ENCODE data around the gene SPINK8.
"Not testable (repeated sequence)": the region's sequence is repeated elsewhere in the genome, so short reads cannot be mapped to it uniquely, and the experiment has no call there.

Gene SPINK8

DNA sequence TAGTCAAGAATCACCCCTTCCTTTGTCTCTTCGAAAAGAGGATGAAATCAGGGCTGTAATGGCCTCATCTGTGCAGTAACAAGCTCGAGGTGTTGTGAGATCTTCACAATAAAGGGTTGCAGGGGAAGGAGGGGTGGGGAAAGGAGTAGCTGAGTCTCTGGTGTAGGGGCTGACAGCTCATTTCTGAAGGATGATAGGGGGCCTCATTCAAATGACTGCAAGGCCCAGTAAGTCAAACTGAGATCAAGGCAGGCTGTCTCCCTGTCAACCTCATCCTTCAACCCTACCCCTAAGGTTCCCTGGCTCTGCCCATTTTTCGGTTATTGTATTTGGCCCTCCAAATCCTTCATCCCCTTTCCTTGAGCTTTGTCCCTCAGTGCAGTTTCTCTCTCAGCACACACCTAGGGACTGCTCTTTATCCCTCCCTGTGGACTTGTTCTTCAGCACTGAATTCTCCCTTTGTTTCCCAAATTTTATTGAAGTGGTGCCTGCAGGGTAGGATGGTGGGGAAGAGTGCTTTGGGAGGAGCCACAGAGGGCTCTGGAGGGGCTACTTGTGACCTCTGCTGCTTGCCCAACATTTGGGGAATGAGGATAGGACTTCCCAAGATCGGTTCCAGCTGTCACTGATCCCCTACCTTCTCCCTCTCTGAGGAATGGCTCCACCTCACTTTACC lies 54.4 kb downstream of the SPINK8 start:
- DNase-seq (ENCODE audit: low read depth) = no peak

DNA sequence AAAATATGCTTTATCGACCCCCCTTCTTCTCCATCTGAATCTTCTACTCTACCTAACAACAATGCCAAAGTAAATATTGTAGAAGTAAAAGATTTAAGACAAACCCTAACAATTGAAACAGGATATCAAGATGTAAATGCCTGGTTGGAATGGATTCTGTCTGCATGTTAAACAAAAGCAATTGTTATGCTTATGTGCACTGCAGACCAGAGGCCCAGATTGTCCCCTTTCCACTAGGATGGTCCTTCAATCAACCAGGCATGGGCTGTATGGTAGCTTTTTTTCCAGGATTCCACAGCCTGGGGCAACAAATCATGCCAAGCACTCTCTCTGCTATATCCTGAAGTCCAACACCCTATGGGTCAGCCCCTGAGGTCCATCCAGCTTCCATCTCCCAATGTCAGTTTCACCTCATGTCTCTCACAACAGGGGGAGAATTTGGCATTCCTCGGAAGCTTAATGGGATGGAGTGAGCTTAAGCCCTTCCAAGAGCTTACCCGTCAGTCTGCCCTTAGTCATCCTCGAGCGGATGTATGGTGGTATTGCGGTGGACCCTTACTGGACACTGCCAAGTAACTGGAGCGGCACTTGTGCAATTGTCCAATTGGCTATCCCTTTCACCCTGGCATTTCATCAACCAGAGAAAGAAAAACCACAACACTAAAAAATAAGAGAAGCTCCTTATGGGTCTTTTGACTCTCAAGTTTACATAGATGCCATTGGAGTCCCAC lies 56.4 kb downstream of the SPINK8 start:
- no peak for DNase-seq (ENCODE audit: low read depth)

DNA sequence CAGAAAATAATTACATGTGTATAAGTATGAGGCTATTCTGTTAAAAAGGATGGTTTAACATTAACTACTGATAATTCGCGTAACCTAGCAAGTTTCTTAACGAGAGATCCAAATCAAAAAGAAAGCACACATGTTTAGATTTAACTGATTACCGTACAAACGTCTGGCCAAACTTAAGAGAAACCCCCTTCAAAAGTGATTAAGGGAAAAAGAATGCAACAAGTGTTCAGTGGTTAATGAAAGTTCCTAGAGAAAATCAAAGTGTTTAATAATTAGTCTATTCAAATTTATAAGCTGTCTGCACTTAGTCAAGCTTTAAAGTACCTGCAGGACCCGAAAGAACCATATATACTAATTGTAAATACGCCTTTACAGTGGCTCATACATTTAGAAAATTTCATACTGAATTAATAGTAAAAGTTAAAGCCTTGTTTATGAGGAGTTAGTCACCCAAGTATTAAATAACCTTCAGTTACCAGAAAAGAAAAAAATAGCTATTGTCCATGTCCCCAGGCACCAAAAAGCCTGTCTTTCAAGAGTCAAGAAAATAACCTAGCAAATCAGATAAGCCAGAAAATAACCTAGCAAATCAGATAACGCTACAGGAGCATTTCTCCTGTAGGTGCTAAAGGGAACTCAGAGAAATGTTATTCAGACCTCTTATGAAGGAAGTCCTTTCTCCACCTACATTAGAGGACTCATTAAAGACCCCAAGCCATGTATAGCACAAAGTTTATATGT lies 58.0 kb downstream of the SPINK8 start:
- DNase-seq (ENCODE audit: low read depth) = no peak

DNA sequence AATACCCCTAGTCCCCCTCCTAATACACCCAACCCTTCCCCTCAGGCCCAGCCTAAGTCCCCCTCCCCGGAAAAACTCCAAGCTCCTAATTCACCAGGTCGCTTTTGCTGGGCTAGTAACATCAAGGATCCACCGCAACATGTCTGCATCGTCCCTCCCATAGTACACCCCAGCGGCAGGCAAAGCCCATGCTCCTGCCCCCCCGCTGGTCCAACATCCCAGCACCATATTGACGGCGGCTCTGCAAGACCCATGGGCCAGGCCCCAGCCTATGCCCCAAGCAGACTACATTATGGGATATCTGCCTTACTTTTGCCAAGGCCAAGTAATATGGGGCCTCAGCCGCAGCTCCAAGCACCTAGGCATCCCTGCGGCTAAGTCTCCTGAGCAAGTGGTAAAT lies 59.0 kb downstream of the SPINK8 start:
- DNase-seq (ENCODE audit: low read depth) = no peak

DNA sequence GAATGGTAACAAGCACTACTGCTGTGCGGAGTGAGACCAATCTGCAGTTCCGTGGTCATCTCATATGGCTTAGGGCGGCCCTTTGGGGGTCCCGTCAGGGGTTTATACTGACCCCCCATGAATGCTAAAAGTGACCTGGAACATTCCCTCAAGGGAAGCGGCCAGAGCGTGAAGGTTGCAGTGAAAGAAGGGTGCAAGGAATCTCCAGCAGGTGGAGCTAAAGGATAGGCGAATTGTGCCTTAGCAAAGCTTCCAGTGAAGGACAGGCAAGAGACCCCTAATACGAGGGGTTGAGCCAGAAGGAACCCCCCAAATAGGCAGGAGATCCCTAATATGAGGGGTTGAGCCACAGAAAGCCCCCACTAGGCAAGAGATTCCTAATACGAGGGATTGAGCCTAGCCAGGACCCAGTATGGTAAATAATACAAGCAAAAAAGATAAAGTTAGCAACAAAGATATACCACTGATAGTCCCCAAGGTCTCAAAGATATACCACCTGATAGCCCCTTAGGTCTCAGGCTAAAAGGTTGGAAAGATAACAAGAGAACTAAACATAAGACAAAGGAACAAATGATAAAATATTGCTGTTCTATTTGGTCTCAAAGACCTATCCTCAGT lies 59.8 kb downstream of the SPINK8 start:
- DNase-seq (ENCODE audit: low read depth) = peak; percentile 27

DNA sequence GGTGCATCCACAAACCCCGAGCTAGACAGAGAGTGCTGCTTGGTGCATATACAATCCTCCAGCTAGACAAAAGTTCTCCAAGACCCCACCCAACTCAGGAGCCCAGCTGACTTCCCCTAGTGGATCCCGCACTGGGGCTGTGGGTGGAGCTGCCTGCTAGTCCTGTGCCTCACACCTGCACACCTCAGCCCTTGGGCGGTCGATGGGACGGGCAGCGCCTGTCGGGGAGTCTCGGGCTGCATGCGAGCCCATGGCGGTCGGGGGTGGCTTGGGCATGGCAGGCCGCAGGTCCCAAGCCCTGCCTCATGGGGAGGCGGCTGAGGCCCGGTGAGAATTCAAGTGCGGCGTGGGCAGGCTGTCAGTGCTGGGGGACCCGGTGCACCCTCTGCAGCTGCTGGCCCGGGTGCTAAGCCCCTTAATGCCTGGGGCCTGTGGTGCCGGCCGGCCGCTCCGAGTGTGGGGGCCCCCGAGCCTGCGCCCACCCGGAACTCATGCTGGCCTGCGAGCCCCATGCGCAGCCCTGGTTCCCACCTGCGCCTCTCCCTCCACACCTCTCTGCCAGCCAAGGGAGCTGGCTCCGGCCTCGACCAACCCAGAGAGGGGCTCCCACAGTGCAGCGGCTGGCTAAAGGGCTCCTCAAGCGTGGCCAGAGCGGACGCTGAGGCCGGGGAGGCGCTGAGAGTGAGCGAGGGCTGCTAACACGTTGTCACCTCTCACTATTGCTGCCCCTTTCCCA lies 61.5 kb downstream of the SPINK8 start:
- DNase-seq (ENCODE audit: low read depth) = no peak

DNA sequence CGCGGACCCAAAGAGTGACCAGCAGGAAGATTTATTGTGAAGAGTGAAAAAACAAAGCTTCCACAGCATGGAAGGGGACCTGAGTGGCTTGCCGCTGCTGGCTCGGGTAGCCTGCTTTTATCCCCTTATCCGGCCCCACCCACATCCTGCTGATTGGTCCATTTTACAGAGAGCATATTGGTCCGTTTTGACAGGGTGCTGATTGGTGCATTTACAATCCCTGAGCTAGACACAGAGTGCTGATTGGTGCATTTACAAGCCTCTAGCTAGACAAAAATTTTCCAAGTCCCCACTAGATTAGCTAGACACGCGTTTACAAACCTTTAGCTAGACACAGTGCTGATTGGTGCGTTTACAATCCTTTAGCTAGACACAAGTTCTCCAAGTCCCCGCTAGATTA lies 62.2 kb downstream of the SPINK8 start:
- DNase-seq (ENCODE audit: low read depth) = not testable (repeated sequence)

DNA sequence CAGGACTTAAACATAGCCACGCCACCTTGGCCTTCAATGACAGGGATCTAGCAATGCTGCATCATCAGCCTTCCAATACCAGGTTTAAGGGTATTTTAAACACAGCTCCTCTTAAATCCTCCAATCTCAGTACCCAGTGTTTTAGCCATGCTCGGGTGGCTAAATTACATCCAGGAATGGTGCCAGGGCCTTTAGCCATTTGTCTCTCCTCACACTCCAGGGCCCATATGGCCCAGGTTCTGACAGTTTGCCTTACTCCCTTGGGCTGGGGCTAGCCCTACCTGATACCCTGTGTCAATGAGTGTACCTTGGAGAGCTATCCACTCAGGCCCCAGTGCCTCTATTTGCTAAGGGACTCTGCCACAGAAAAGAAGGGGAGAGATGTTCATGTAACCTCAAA lies 63.2 kb downstream of the SPINK8 start:
- no peak for DNase-seq (ENCODE audit: low read depth)

DNA sequence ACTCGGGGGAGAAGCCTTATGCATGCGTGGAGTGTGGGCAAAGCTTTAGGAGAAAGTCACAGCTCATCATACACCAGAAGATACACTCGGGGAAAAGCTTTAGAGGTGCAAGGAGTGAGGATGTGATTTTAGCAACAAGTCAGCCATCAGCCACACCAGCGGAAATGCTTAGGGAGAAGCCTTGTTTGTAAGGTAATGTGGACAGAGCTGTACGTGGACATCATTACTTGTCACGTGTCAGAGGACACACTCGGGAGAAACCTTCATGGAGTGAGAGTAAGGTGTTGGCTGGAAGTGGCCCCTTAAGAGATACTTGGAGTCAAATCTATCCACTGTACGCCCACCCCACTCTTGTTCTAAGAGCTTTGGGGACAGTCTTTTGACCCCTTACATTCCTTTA lies 63.9 kb downstream of the SPINK8 start:
- DNase-seq (ENCODE audit: low read depth) = no peak

DNA sequence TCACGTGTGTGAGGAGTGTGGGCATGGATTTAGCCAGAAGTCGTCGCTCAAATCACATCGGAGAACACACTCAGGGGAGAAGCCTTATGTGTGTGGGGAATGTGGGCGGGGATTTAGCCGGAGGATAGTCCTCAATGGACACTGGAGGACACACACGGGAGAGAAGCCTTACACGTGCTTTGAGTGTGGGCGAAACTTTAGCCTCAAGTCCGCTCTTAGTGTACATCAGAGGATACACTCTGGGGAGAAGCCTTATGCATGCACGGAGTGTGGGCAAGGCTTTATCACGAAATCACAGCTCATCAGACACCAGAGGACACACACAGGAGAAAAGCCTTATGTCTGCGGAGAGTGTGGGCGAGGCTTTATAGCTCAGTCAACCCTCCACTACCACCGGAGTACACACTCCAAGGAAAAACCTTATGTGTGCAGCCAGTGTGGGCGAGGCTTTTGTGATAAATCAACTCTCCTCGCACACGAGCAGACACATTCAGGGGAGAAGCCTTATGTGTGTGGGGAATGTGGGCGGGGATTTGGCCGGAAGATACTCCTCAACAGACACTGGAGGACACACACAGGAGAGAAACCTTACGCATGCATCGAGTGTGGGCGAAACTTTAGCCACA lies 64.4 kb downstream of the SPINK8 start:
- DNase-seq (ENCODE audit: low read depth) = no peak

DNA sequence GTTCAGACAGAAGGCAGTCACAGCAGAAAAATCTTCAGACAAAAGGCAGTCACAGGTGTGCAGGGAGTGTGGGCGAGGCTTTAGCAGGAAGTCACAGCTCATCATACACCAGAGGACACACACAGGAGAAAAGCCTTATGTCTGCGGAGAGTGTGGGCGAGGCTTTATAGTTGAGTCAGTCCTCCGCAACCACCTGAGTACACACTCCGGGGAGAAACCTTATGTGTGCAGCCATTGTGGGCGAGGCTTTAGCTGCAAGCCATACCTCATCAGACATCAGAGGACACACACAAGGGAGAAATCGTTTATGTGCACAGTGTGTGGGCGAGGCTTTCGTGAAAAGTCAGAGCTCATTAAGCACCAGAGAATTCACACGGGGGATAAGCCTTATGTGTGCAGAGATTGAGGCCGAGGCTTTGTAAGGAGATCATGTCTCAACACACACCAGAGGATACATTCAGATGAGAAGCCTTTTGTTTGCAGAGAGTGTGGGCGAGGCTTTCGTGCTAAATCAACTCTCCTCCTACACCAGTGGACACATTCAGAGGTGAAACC lies 65.0 kb downstream of the SPINK8 start:
- DNase-seq (ENCODE audit: low read depth) = peak; percentile 66

DNA sequence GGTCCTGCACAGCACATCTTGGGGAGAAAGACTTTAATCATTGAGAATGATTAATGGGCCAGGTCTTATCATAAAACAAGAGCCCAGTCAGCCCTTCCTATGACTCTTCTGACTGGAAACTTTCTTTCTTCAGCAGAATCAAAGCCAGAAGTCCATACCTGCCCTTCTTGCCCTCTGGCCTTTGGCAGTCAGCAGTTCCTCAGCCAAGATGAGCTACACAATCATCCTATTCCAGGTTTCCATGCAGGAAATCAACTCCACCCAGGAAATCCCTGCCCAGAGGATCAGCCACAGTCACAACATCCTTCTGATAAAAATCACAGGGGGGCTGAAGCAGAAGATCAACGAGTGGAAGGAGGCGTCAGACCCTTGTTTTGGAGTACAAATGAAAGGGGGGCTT lies 65.7 kb downstream of the SPINK8 start:
- DNase-seq (ENCODE audit: low read depth) = no peak

DNA sequence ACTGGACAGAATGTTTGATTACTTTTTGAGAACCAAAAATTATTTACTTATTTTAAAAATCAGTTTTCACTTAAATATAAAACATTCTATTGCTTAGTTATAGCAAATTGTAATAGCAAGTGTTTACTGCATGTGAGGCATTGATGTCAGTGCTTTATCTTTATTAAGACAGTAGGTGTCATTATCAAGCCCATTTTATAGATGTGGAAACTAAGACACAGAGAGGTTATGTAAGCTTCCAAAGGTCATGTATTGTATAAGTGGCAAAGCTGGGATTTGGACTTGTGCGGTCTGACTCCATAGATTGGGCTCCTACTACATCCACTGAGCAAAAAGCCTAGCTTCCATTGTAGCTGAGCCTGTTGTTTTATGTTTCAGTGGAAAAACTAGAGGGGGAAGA lies 74.9 kb downstream of the SPINK8 start:
- DNase-seq (ENCODE audit: low read depth) = no peak
